Transverse colon (tissue), 4 donors: ENCODE results near the gene RNGTT. TPM values are rescaled to one million over a fixed set of nuclear protein-coding genes. Genes with fewer than 3 reads are reported as not detected.

ENCODE experiments used
- DNase-seq: peaks from one replicate; pipeline ENCODE4 v3.0.0-alpha.2; 2019
- H3K27ac ChIP-seq, 4 donors: fragments of 200-600 bp; sonication (generic); 2 replicates each; pipeline ENCODE4 v1.5.1; 2016 to 2018; ENCODE audit warnings: inconsistent platforms in 4 of 4
- H3K27me3 ChIP-seq: fragments of 200-600 bp; sonication (generic); 2 replicates; pipeline ENCODE4 v1.5.1; 2017; ENCODE audit warnings: inconsistent platforms
- H3K36me3 ChIP-seq, 4 donors: fragments of 200-600 bp; sonication (generic); 2 replicates each; pipeline ENCODE4 v1.5.1; 2017 to 2019; ENCODE audit warnings: inconsistent platforms in 4 of 4
- H3K4me1 ChIP-seq, 4 donors: fragments of 200-600 bp; sonication (generic); 2 replicates each; pipeline ENCODE4 v1.5.1; 2017 to 2020; ENCODE audit warnings: inconsistent platforms in 4 of 4
- H3K4me3 ChIP-seq, 4 donors: fragments of 200-600 bp; sonication (generic); 1 replicate in 1 of 4; 2 replicates in 3 of 4; pipeline versions ENCODE4 v1.5.1 to v1.6.1; 2017 to 2019; ENCODE audit warnings: inconsistent platforms in 4 of 4
- H3K9me3 ChIP-seq, 2 donors: fragments of 200-600 bp; sonication (generic); 2 replicates each; pipeline ENCODE4 v1.5.1; 2017 to 2019; ENCODE audit warnings: inconsistent platforms in 2 of 2
- EP300 ChIP-seq: sonication (generic); formaldehyde crosslinking; IDR thresholded peaks from one replicate; pipeline ENCODE4 v1.6.1; 2017; ENCODE audit warnings: antibody characterized with exemption, low read depth
- POLR2A ChIP-seq: fragments of 450-650 bp; IDR thresholded peaks from one replicate; pipeline ENCODE4 v1.6.1; 2016; ENCODE audit warnings: antibody characterized with exemption, mild to moderate bottlenecking, moderate library complexity
- POLR2AphosphoS5 ChIP-seq, 3 donors: sonication (generic); formaldehyde crosslinking; IDR thresholded peaks; one replicate each; pipeline ENCODE4 v1.6.1; 2016; ENCODE audit warnings: antibody characterized with exemption in 3 of 3
- WGBS, 2 donors: methylation state at CpG; one replicate each; pipeline ENCODE4 v1.1.5; 2018; ENCODE audit warnings: low coverage in 1 of 2; 5-methylcytosine and 5-hydroxymethylcytosine counted together
- in situ Hi-C, 4 donors: fragments of 200-750 bp; cut with MboI; loops; one replicate each; pipeline versions ENCODE4 v1.15.0 to v1.15.1; 2017; ENCODE audit warnings: low sequenced_read_pairs in 3 of 4, low pct_ligation_motif_present in 1 of 4, low pct_unique_long_range_greater_than_20kb in 1 of 4
- intact Hi-C: fragments of 100-400 bp; cut with DNase I; formaldehyde crosslinking; loops from one replicate; pipeline ENCODE4 v1.15.1; 2023; ENCODE audit warnings: low total_unique reads
- total RNA-seq, 4 donors: library from RNA; depleted of rRNA; stranded (reverse); fragments of >200 nt; gene quantifications; one replicate each; pipeline ENCODE4 v1.1.0, GENCODE V29; 2016
- TF ChIP-seq, protein P1 (sequence below), 5 experiments: fragments of 200-600 bp in 3 of 5; fragments of 450-650 bp in 2 of 5; sonication (generic) in 3 of 5; IDR thresholded peaks; 1 replicate in 2 of 5; 2 replicates in 3 of 5; pipeline ENCODE4 v1.5.1; 2016 to 2017; ENCODE audit warnings: antibody characterized with exemption in 5 of 5, inconsistent platforms in 3 of 5, mild to moderate bottlenecking in 2 of 5, moderate library complexity in 1 of 5

Gene RNGTT
- total RNA-seq, 4 donors from 2014 or later: 5.4 to 20.9 (median 15.2) TPM

DNA sequence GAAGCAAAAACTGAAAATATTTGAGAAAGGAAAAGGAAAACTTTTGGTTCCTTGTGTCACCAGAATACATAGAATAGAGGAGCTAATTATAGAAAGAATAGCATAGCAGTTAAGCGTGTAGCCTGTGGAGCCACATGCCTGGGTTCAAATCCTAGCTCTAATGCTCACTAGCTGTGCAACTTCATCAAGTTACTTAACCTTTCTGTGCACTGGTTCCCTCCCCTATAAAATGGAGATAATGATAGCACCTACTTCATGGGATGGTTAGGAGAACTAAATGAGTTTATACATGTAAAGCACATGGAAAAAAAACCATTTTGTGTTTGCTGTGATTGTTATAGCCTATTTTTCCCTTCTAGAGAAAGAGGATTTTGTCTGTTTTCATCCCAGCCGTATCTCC, 24.5 kb upstream of the RNGTT start:
- no peaks in the 10 kb centered on the region for H3K36me3 ChIP-seq
- DNase-seq: no peak
- H3K4me3 ChIP-seq: no peak overlapping the region
- 63 to 64% methylated on average over 2 of the region's 2 CpGs for WGBS, 2 donors
- H3K27me3 ChIP-seq: no peaks in the 10 kb centered on the region
- in situ Hi-C loops: loop anchor here (10.0 to 25.0 kb wide), 4 partner anchors 247 to 624 kb away; partner anchors contain the start of gene UBE2J1 (in 2 of the 4)
- H3K9me3 ChIP-seq: no peaks in the 10 kb centered on the region
- H3K4me1 ChIP-seq: peaks cover 0 to 5% (median 0%) of the 10 kb centered on the region in 4 donors
- TF ChIP-seq EP300: no peak
- TF ChIP-seq POLR2AphosphoS5 (IDR thresholded peaks at IDR 0.05): no peak
- TF ChIP-seq POLR2A: no peak
- TF ChIP-seq, protein P1, sequence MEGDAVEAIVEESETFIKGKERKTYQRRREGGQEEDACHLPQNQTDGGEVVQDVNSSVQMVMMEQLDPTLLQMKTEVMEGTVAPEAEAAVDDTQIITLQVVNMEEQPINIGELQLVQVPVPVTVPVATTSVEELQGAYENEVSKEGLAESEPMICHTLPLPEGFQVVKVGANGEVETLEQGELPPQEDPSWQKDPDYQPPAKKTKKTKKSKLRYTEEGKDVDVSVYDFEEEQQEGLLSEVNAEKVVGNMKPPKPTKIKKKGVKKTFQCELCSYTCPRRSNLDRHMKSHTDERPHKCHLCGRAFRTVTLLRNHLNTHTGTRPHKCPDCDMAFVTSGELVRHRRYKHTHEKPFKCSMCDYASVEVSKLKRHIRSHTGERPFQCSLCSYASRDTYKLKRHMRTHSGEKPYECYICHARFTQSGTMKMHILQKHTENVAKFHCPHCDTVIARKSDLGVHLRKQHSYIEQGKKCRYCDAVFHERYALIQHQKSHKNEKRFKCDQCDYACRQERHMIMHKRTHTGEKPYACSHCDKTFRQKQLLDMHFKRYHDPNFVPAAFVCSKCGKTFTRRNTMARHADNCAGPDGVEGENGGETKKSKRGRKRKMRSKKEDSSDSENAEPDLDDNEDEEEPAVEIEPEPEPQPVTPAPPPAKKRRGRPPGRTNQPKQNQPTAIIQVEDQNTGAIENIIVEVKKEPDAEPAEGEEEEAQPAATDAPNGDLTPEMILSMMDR (IDR thresholded peaks at IDR 0.05): no peak
- H3K27ac ChIP-seq: no peak overlapping the region
- intact Hi-C loops: loop anchor here (10.0 kb wide), 1 partner anchor 127 kb away; the partner anchor contains the start of gene SRSF12

DNA sequence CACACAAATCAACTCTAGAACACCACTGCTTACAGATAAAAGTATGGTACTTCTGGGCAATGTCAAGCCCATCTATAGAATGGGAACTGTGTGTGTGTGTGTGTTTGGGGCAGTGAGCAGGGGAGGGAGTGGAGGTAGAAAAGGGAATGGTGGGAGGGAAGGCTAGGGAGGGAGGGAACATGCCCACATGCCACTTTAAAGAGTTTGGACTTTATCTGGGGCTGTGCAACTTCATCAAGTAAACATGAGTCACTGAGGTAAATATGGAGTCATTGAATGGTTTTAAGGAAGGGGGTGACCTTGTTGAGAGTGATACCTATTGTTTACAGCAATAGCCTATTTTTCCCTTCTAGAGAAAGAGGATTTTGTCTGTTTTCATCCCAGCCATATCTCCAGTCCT, 22.5 kb upstream of the RNGTT start:
- Histone ChIP-seq H3K27ac (no peak overlapping the region), H3K36me3 (no peaks in the 10 kb centered on the region), H3K9me3 (no peaks in the 10 kb centered on the region), H3K27me3 (no peaks in the 10 kb centered on the region), H3K4me1 (peaks cover 0 to 7% (median 0%) of the 10 kb centered on the region in 4 donors), H3K4me3 (no peak overlapping the region)
- no peak for TF ChIP-seq POLR2AphosphoS5 (IDR thresholded peaks at IDR 0.05)
- TF ChIP-seq, protein P1 (IDR thresholded peaks at IDR 0.05): no peak
- no peak for TF ChIP-seq EP300
- TF ChIP-seq POLR2A: no peak
- in situ Hi-C loops (loop anchor here (10.0 to 25.0 kb wide), 4 partner anchors 249 to 626 kb away; partner anchors contain the start of gene UBE2J1 (in 2 of the 4)), intact Hi-C loops (loop anchor here (10.0 kb wide), 1 partner anchor 129 kb away; the partner anchor contains the start of gene SRSF12)
- no peak for DNase-seq

DNA sequence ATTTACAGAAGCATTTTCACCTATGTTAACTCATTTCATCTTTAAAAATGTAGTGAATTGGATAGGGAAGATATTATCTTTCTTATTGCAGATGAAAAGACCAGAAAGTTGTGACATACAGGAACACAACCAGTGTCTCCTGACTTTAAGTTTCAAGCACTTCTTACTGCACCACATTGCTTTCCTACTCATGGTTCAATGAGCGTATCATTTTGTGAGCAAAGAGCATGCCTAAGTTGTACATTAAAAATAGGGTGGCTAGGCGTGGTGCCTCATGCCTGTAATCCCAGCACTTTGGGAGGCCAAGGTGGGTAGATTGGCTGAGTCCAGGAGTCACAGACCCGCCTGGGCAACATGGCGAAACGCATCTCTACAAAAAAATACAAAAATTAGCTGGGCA, 21.2 kb upstream of the RNGTT start:
- H3K27me3 ChIP-seq: no peaks in the 10 kb centered on the region
- H3K36me3 ChIP-seq: no peaks in the 10 kb centered on the region
- TF ChIP-seq, protein P1 (IDR thresholded peaks at IDR 0.05): no peak
- TF ChIP-seq POLR2AphosphoS5 (IDR thresholded peaks at IDR 0.05): no peak
- TF ChIP-seq POLR2A: no peak
- TF ChIP-seq EP300: no peak
- 90 to 100% methylated on average over 3 to 5 of the region's 5 CpGs for WGBS, 2 donors
- DNase-seq: no peak
- no peak overlapping the region for H3K27ac ChIP-seq
- in situ Hi-C loops (loop anchor here (5.0 to 25.0 kb wide), 5 partner anchors 250 to 628 kb away; partner anchors contain the start of gene UBE2J1 (in 2 of the 4)), intact Hi-C loops (loop anchor here (5.0 to 10.0 kb wide), 2 partner anchors 130 to 258 kb away; partner anchors contain the start of gene SRSF12)
- H3K4me1 ChIP-seq: peaks cover 0 to 7% (median 0%) of the 10 kb centered on the region in 4 donors
- H3K9me3 ChIP-seq: no peaks in the 10 kb centered on the region
- H3K4me3 ChIP-seq: no peak overlapping the region

DNA sequence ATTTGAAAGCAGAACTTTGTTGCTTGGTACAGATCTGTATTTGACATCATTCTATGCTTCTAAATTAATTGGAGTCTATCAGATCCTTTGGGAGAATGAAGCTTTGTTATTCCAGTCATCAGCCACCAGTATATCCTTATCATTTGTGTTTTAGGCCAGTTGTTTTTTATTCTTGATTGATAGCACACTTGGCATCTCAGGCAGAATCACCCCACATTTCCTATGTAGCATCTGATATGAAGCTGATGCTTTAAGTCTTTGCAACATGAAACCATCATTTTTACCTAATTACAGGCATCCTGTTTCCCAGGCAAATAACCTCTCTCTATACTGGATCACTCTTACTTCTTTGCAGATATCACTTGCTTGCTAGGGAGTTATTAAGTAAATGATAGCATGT, 20.7 kb upstream of the RNGTT start:
- in situ Hi-C loops (loop anchor here (5.0 to 25.0 kb wide), 5 partner anchors 251 to 628 kb away; partner anchors contain the start of gene UBE2J1 (in 2 of the 4)), intact Hi-C loops (loop anchor here (5.0 to 10.0 kb wide), 2 partner anchors 131 to 258 kb away; partner anchors contain the start of gene SRSF12)
- no peak overlapping the region for H3K27ac ChIP-seq
- H3K27me3 ChIP-seq: no peaks in the 10 kb centered on the region
- no peaks in the 10 kb centered on the region for H3K9me3 ChIP-seq
- no peak for TF ChIP-seq EP300
- TF ChIP-seq POLR2AphosphoS5 (IDR thresholded peaks at IDR 0.05): no peak
- no peak for TF ChIP-seq POLR2A
- TF ChIP-seq, protein P1 (IDR thresholded peaks at IDR 0.05): no peak
- no peak overlapping the region for H3K4me3 ChIP-seq
- H3K4me1 ChIP-seq: peaks cover 0 to 7% (median 0%) of the 10 kb centered on the region in 4 donors
- no peak for DNase-seq
- no peaks in the 10 kb centered on the region for H3K36me3 ChIP-seq
